H9 (cell line): ENCODE measurements around the gene GRIK1. TPM values are rescaled to one million over a fixed set of nuclear protein-coding genes. Genes with fewer than 3 reads are reported as not detected.

Source experiments
- DNase-seq: peaks from one replicate; pipeline ENCODE4 v3.0.0-alpha.2; 2017
- H2AFZ ChIP-seq: one replicate; pipeline ENCODE4 v1.6.1; 2013; ENCODE audit warnings: mild to moderate bottlenecking, low read length, control low read depth, moderate library complexity
- H2AK5ac ChIP-seq: 2 replicates; pipeline ENCODE4 v1.6.1; 2013; ENCODE audit warnings: low read length, control low read depth, mixed read lengths; ENCODE audit not compliant: insufficient read length
- H2BK120ac ChIP-seq: one replicate; pipeline ENCODE4 v1.6.1; 2013; ENCODE audit warnings: low read depth, mild to moderate bottlenecking, low read length, control low read depth, inconsistent platforms; ENCODE audit not compliant: poor library complexity, severe bottlenecking
- H2BK12ac ChIP-seq: 2 replicates; pipeline ENCODE4 v1.6.1; 2013; ENCODE audit warnings: low read length, control low read depth, mixed read lengths, low read depth; ENCODE audit not compliant: insufficient read length
- H2BK15ac ChIP-seq: 2 replicates; pipeline ENCODE4 v1.6.1; 2013; ENCODE audit warnings: low read depth, low read length, control low read depth
- H2BK20ac ChIP-seq: one replicate; pipeline ENCODE4 v1.6.1; 2013; ENCODE audit warnings: low read depth, mild to moderate bottlenecking, low read length, control low read depth, inconsistent platforms; ENCODE audit not compliant: poor library complexity, severe bottlenecking
- H2BK5ac ChIP-seq: 2 replicates; pipeline ENCODE4 v1.6.1; 2013; ENCODE audit warnings: low read length, control low read depth, mixed read lengths; ENCODE audit not compliant: insufficient read length
- H3K14ac ChIP-seq: 2 replicates; pipeline ENCODE4 v1.6.1; 2013; ENCODE audit warnings: low read length, control low read depth; ENCODE audit not compliant: insufficient read depth
- H3K18ac ChIP-seq: 2 replicates; pipeline ENCODE4 v1.6.1; 2013; ENCODE audit warnings: low read depth, mild to moderate bottlenecking, mixed read lengths, low read length, control low read depth; ENCODE audit not compliant: insufficient read length
- H3K23ac ChIP-seq: 2 replicates; pipeline ENCODE4 v1.6.1; 2013; ENCODE audit warnings: low read length, control low read depth, mixed read lengths, low read depth; ENCODE audit not compliant: insufficient read length
- H3K23me2 ChIP-seq: 2 replicates; pipeline ENCODE4 v1.6.1; 2013; ENCODE audit warnings: low read depth, mild to moderate bottlenecking, mixed read lengths, low read length, control low read depth; ENCODE audit not compliant: insufficient read length, poor library complexity, severe bottlenecking
- H3K27ac ChIP-seq: 2 replicates; pipeline ENCODE4 v1.5.1; 2013; ENCODE audit warnings: low read length, control low read depth, mixed read lengths, low read depth; ENCODE audit not compliant: insufficient read length
- H3K27me3 ChIP-seq: 2 replicates; pipeline ENCODE4 v1.6.1; 2013; ENCODE audit warnings: low read length, control low read depth, inconsistent platforms; ENCODE audit not compliant: insufficient read depth
- H3K4ac ChIP-seq: 2 replicates; pipeline ENCODE4 v1.6.1; 2013; ENCODE audit warnings: low read depth, mild to moderate bottlenecking, control low read depth, inconsistent platforms, low read length, moderate library complexity
- H3K4me1 ChIP-seq: 2 replicates; pipeline ENCODE4 v1.6.1; 2013; ENCODE audit warnings: low read length, control low read depth, inconsistent platforms; ENCODE audit not compliant: insufficient read depth
- H3K4me2 ChIP-seq: 2 replicates; pipeline ENCODE4 v1.6.1; 2013; ENCODE audit warnings: low read length, control low read depth, mixed read lengths; ENCODE audit not compliant: insufficient read length, insufficient read depth
- H3K56ac ChIP-seq: 2 replicates; pipeline ENCODE4 v1.6.1; 2013; ENCODE audit warnings: low read depth, mild to moderate bottlenecking, mixed read lengths, low read length, control low read depth; ENCODE audit not compliant: insufficient read length
- H3K79me1 ChIP-seq: 2 replicates; pipeline ENCODE4 v1.6.1; 2013; ENCODE audit warnings: low read depth, mild to moderate bottlenecking, moderate library complexity, low read length, control low read depth, inconsistent platforms; ENCODE audit not compliant: insufficient read depth, poor library complexity, severe bottlenecking
- H3K79me2 ChIP-seq: 2 replicates; pipeline ENCODE4 v1.6.1; 2013; ENCODE audit warnings: low read length, control low read depth, inconsistent platforms; ENCODE audit not compliant: insufficient read depth
- H3K9ac ChIP-seq: 2 replicates; pipeline ENCODE4 v1.6.1; 2013; ENCODE audit warnings: low read length, control low read depth, mixed read lengths; ENCODE audit not compliant: insufficient read length; ENCODE audit errors: extremely low read depth
- H3K9me3 ChIP-seq: one replicate; pipeline ENCODE4 v1.6.1; 2013; ENCODE audit warnings: low read depth, low read length, inconsistent platforms; ENCODE audit not compliant: control insufficient read depth
- H3T11ph ChIP-seq: one replicate; pipeline ENCODE4 v1.6.1; 2013; ENCODE audit warnings: mild to moderate bottlenecking, low read length, control low read depth, inconsistent platforms
- H4K20me1 ChIP-seq: one replicate; pipeline ENCODE4 v1.6.1; 2013; ENCODE audit not compliant: control insufficient read depth, insufficient read length, insufficient read depth
- H4K5ac ChIP-seq: 2 replicates; pipeline ENCODE4 v1.6.1; 2013; ENCODE audit warnings: low read depth, mild to moderate bottlenecking, mixed read lengths, low read length, control low read depth; ENCODE audit not compliant: insufficient read length
- H4K8ac ChIP-seq: replicated peaks from 2 replicates; pipeline ENCODE4 v1.6.1; 2013; ENCODE audit warnings: low read length, control low read depth, mixed read lengths, low read depth; ENCODE audit not compliant: insufficient read length
- H4K91ac ChIP-seq: 2 replicates; pipeline ENCODE4 v1.6.1; 2013; ENCODE audit warnings: low read depth, mild to moderate bottlenecking, moderate library complexity, mixed read lengths, low read length, control low read depth; ENCODE audit not compliant: insufficient read length
- H3K27ac Mint-ChIP-seq, 3 experiments: 2 replicates in 2 of 3; 3 replicates in 1 of 3; pipeline ENCODE4 v1.8.0; 2020 to 2021; ENCODE audit warnings: mixed read lengths in 3 of 3, mild to moderate bottlenecking in 1 of 3, moderate library complexity in 1 of 3
- H3K27me3 Mint-ChIP-seq: 2 replicates; pipeline ENCODE4 v1.8.0; 2021; ENCODE audit warnings: low read depth, mild to moderate bottlenecking, moderate library complexity, mixed read lengths
- H3K36me3 Mint-ChIP-seq, 3 experiments: 2 replicates in 2 of 3; 3 replicates in 1 of 3; pipeline ENCODE4 v1.8.0; 2020 to 2021; ENCODE audit warnings: low read depth in 3 of 3, mixed read lengths in 3 of 3; ENCODE audit not compliant: insufficient read depth in 1 of 3
- H3K4me1 Mint-ChIP-seq, 2 experiments: 2 replicates each; pipeline ENCODE4 v1.8.0; 2020; ENCODE audit warnings: mixed read lengths in 2 of 2
- H3K4me3 Mint-ChIP-seq, 2 experiments: 2 replicates in 1 of 2; 3 replicates in 1 of 2; pipeline ENCODE4 v1.8.0; 2020 to 2021; ENCODE audit warnings: mild to moderate bottlenecking in 2 of 2, mixed read lengths in 2 of 2, moderate library complexity in 1 of 2
- H3K9me3 Mint-ChIP-seq, 2 experiments: 2 replicates in 1 of 2; 3 replicates in 1 of 2; pipeline ENCODE4 v1.8.0; 2020; ENCODE audit warnings: mild to moderate bottlenecking in 2 of 2, mixed read lengths in 2 of 2, moderate library complexity in 1 of 2
- CTCF ChIP-seq: fragments of 200-600 bp; sonication (generic); conservative IDR thresholded peaks from 3 replicates; pipeline ENCODE4 v1.8.0; 2021; ENCODE audit warnings: antibody characterized with exemption, mild to moderate bottlenecking
- WGBS: extraction: QIAGEN DNeasy Blood & Tissue Kit; methylation state at CpG from one replicate; pipeline ENCODE4 v1.1.7; 2013; ENCODE audit warnings: missing lambda C conversion rate, low lambda C conversion rate, mixed read lengths; ENCODE audit not compliant: insufficient read length; ENCODE audit errors: extremely low coverage; 5-methylcytosine and 5-hydroxymethylcytosine counted together
- total RNA-seq: library from RNA; stranded (reverse); gene quantifications from 2 replicates; pipeline ENCODE4 v1.2.1, GENCODE V29; 2021

GRIK1 gene
- total RNA-seq, 1 experiment from 2014 or later: not detected

DNA sequence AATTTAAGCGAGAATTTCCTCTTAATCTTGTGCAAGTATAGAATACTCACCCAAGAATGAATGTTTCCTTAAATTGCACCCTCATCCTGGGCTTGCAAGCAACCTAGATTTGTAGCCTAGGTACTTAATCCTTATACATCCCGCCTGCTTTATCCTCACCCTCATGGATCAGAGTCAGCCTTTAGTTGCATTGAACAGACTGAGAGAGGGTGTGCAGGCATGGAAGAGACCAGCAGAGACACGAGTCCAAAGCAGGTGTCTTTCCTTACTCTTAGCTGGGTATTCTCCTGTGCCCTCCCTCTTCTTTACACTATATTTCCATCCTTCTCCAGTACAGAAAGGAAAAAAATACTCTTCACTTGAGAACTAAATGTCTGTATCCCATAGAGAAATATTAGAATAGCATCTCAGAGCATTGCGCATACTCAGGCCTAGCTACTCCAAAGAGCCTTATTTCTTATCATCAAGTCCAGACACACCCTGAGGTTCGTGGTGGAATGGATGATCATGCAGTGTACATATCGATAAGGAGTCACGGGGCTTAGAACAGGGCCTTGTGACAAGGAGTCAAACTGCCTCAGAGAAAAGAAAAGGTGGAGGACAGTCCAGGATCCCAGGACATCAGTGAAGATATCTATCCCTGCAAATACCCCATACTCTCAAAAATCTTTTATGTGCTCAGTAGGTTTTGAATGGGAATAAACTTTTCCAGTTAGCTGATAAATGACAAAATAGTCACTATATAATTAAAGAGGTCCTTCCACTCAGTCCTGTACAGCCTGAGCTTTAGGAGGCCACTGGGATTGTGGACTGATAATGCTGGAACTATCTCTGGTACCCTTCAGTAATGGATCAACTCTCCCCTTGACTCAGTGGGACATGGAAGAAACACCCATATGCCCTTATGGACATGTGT, 297.9 kb downstream of the GRIK1 start:
- no peak overlapping the region for H2BK5ac ChIP-seq
- H3K18ac ChIP-seq: no peak overlapping the region
- no peak overlapping the region for H3K4ac ChIP-seq
- Mint-ChIP-seq H3K9me3 (no peaks in the 10 kb centered on the region), H3K36me3 (no peaks in the 10 kb centered on the region), H3K27ac (no peak overlapping the region), H3K4me3 (no peak overlapping the region), H3K27me3 (no peaks in the 10 kb centered on the region), H3K4me1 (no peaks in the 10 kb centered on the region)
- no peak overlapping the region for H2BK15ac ChIP-seq
- H4K5ac ChIP-seq: no peak overlapping the region
- H3K23me2 ChIP-seq: no peaks in the 10 kb centered on the region
- H4K91ac ChIP-seq: no peak overlapping the region
- no peak for DNase-seq
- H3K23ac ChIP-seq: no peak overlapping the region
- H3K56ac ChIP-seq: no peak overlapping the region
- no peak overlapping the region for H2BK120ac ChIP-seq
- no peaks in the 10 kb centered on the region for H3K9me3 ChIP-seq
- H3K79me2 ChIP-seq: no peaks in the 10 kb centered on the region
- H3K14ac ChIP-seq: no peak overlapping the region
- H3T11ph ChIP-seq: no peak overlapping the region
- no peaks in the 10 kb centered on the region for H3K79me1 ChIP-seq
- no peaks in the 10 kb centered on the region for H3K27me3 ChIP-seq
- no peaks in the 10 kb centered on the region for H3K4me1 ChIP-seq
- H3K9ac ChIP-seq: no peak overlapping the region
- H2BK20ac ChIP-seq: no peak overlapping the region
- TF ChIP-seq CTCF: no peak
- H2AK5ac ChIP-seq: no peak overlapping the region
- no peak overlapping the region for H2BK12ac ChIP-seq
- H3K4me2 ChIP-seq: no peak overlapping the region
- H3K27ac ChIP-seq: no peak overlapping the region
- no peak overlapping the region for H2AFZ ChIP-seq
- no peak overlapping the region for H4K8ac ChIP-seq
- no peaks in the 10 kb centered on the region for H4K20me1 ChIP-seq
- no CpG with 5 or more reads among the region's 7 CpGs for WGBS
